Lower lobe of right lung (tissue), 2 donors: Measurements from ENCODE around the gene UHRF1. TPM values are rescaled to one million over a fixed set of nuclear protein-coding genes. Genes with fewer than 3 reads are reported as not detected.
"Not testable (repeated sequence)": the region's sequence is repeated elsewhere in the genome, so short reads cannot be mapped to it uniquely, and the experiment has no call there.

Source experiments
- ATAC-seq, 2 donors: fragments of 200-7000 bp; cut with Tn5 transposase; one replicate each; pipeline ENCODE4 v1.9.1; 2020 to 2022; ENCODE audit warnings: mild to moderate bottlenecking in 2 of 2, moderate library complexity in 2 of 2
- DNase-seq: peaks from one replicate; pipeline ENCODE4 v3.0.0-alpha.2; 2020
- H3K27ac ChIP-seq: fragments of 200-600 bp; one replicate; pipeline ENCODE4 v1.8.0; 2022
- H3K27me3 ChIP-seq: fragments of 200-600 bp; one replicate; pipeline ENCODE4 v1.8.0; 2022; ENCODE audit warnings: low read depth
- H3K36me3 ChIP-seq: fragments of 200-600 bp; one replicate; pipeline ENCODE4 v1.8.0; 2022; ENCODE audit warnings: mild to moderate bottlenecking
- H3K4me1 ChIP-seq: fragments of 200-600 bp; one replicate; pipeline ENCODE4 v1.8.0; 2022
- H3K4me3 ChIP-seq: fragments of 200-600 bp; one replicate; pipeline ENCODE4 v1.8.0; 2022; ENCODE audit warnings: mild to moderate bottlenecking
- H3K9me3 ChIP-seq: fragments of 200-600 bp; one replicate; pipeline ENCODE4 v1.8.0; 2022
- CTCF ChIP-seq: fragments of 200-600 bp; IDR thresholded peaks from one replicate; pipeline ENCODE4 v1.8.0; 2022; ENCODE audit warnings: antibody characterized with exemption, mild to moderate bottlenecking
- intact Hi-C: fragments of 100-400 bp; cut with DNase I; formaldehyde crosslinking; loops from one replicate; pipeline ENCODE4 v1.11.0; 2022
- total RNA-seq: library from RNA; stranded (reverse); fragmentation: NEBNext Ultra II Directional; extraction: Animal tissue kit (Norgen Biotek cat#: 25700); gene quantifications from one replicate; pipeline ENCODE4 v1.2.1, GENCODE V29; 2021
- donor health status: DM: no; HTN: yes; CAD: no; lungs with severe emphysema.

UHRF1 gene
- total RNA-seq, 1 donor from 2014 or later, result 1.3 TPM

DNA sequence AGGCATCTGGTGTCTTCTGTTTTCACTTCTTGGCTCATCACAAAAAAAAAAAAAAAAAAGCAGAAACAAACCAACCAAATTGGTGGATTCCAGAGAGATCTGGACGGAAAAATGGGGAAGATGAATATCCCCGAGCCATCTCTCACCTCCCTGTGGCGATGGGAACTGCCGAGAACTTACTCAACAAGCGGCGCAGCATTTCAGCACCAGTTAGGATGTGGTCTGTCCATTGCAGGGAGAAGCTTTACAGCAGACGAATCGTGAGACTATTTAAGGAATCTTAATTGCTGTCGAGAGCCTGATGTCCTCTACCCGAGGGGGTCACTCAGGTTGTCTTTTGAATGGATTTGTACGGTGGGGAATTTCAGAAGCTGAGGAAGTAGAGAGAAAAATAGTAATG is 42.4 kb downstream of the UHRF1 start:
- Histone ChIP-seq H3K9me3 (no peaks in the 10 kb centered on the region), H3K4me1 (no peaks in the 10 kb centered on the region), H3K4me3 (no peak overlapping the region), H3K36me3 (no peaks in the 10 kb centered on the region), H3K27ac (no peak overlapping the region), H3K27me3 (no peaks in the 10 kb centered on the region)
- no peak for ATAC-seq
- no peak for DNase-seq
- intact Hi-C loops, result no loop called here
- TF ChIP-seq CTCF, result no peak

DNA sequence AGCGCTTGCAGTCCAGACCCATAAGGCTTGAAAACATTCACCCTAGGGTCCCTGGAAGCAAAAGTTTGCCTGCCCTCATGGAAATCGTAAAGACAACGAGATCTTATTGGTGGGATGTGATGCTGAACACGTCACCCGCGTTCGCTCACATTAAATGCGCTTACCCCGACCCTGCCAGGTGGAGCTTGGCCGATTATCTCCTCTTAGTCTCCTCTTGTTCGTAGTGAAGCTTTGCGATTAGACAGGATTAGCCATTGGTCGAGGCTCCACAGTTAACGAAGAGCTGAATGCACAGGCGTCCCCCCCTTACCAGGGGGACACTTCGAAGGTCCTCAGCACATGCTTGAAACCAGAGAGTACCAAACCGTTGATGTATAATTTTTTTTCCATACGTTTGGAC is 43.6 kb downstream of the UHRF1 start:
- Histone ChIP-seq H3K9me3 (no peaks in the 10 kb centered on the region), H3K27ac (no peak overlapping the region), H3K36me3 (no peaks in the 10 kb centered on the region), H3K4me3 (no peak overlapping the region), H3K27me3 (no peaks in the 10 kb centered on the region), H3K4me1 (no peaks in the 10 kb centered on the region)
- DNase-seq (no peak), ATAC-seq (no peak)
- intact Hi-C loops, result no loop called here
- TF ChIP-seq CTCF, result no peak

DNA sequence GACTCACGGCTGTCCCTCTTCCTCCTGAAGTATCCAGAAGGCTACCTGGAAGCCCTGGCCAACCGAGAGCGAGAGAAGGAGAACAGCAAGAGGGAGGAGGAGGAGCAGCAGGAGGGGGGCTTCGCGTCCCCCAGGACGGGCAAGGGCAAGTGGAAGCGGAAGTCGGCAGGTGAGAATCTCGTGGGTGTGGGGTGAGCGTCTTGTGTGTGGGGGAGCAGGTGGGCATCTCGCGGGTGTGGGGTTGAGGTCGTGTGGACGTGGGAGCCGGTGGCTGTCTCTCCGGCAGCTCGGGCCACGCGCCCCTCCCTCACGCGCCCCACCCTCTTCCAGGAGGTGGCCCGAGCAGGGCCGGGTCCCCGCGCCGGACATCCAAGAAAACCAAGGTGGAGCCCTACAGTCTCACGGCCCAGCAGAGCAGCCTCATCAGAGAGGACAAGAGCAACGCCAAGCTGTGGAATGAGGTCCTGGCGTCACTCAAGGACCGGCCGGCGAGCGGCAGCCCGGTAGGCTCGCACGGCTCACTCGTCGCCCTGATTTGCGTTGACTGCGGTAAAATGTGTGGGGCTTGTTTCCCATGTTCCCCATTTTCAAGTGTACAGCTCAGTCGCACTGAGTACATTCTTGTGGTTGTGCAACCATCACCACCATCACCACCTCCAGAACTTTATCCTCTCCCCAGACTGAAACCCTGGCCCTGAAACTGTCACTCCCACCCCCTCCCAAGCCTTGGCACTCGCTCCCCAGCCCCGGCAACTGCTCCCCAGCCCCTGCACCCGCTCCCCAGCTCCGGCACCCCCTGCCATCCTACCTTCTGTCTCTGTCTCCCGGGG is 45.2 kb downstream of the UHRF1 start:
- DNase-seq, H3K4me3 ChIP-seq, H3K4me1 ChIP-seq, intact Hi-C loops, H3K9me3 ChIP-seq, H3K27me3 ChIP-seq, H3K36me3 ChIP-seq, ATAC-seq, H3K27ac ChIP-seq: not testable (repeated sequence)

DNA sequence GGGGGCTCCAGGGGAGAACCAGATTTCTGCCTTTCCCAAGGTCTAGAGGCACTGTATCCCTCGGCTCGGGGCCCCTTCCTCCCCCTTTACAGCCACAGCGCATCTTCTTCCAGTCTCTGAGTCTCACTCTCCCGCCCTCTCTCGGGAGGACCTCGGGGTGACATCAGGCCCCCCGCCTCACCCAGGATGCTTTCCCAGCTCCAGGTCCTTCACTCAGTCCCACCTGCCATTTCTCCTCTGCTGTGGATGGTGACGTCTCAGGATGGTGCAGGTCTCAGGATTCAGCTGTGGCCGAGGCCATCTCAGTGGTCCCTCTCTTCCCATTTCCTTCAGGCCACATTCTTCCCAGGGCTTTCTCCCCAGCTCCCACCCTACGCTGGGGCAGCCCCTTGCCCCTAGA is 46.0 kb downstream of the UHRF1 start:
- DNase-seq (no peak), ATAC-seq (no peak)
- Histone ChIP-seq H3K27me3 (no peaks in the 10 kb centered on the region), H3K36me3 (no peaks in the 10 kb centered on the region), H3K27ac (no peak overlapping the region), H3K4me1 (no peaks in the 10 kb centered on the region), H3K4me3 (no peak overlapping the region), H3K9me3 (no peaks in the 10 kb centered on the region)
- TF ChIP-seq CTCF, result no peak
- intact Hi-C loops, result no loop called here

GRCh38 chr19:4957981-4958380 is 48.7 kb downstream of the UHRF1 start:
- TF ChIP-seq CTCF, result no peak
- Histone ChIP-seq H3K4me3 (no peak overlapping the region), H3K9me3 (no peaks in the 10 kb centered on the region), H3K27me3 (no peaks in the 10 kb centered on the region), H3K27ac (no peak overlapping the region), H3K36me3 (no peaks in the 10 kb centered on the region), H3K4me1 (no peaks in the 10 kb centered on the region)
- DNase-seq (no peak), ATAC-seq (no peak)
- intact Hi-C loops, result no loop called here

DNA sequence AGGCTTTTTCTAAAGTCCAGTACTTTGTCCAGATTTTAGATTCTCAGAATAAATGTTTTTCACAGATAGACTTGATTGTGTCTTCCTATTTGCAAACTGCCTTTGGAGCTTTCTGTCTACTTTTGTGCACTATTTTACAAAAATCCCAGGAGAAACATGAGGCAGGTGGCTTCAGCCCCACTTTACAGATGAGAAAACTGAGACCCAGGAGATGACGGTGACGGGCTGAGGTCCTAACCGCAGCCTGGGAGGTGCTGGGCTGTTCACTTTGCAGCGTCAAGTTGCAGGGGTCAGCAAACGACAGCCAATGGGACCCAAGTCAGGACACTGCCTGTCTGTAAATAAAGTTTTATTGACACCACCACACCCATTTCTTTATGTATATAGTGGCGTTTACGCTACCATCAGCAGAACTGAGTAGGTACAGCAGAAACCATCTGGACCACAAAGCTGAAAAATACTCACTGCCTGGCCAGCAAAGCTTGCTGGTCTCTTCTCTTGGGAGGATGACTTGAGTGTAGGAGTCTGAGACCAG is 52.9 kb downstream of the UHRF1 start:
- Histone ChIP-seq H3K36me3 (no peaks in the 10 kb centered on the region), H3K4me1 (no peaks in the 10 kb centered on the region), H3K27ac (no peak overlapping the region), H3K4me3 (no peak overlapping the region), H3K27me3 (no peaks in the 10 kb centered on the region), H3K9me3 (no peaks in the 10 kb centered on the region)
- no peak for TF ChIP-seq CTCF
- intact Hi-C loops, result no loop called here
- no peak for ATAC-seq
- DNase-seq, result no peak
